ENCODE results near the gene PSMB1.
"Not testable (repeated sequence)": the region's sequence is repeated elsewhere in the genome, so short reads cannot be mapped to it uniquely, and the experiment has no call there.

The PSMB1 gene

GRCh38 chr6:170509723-170510018 is 43.4 kb downstream of the PSMB1 start:
- Histone ChIP-seq H3K4me2 (no peak overlapping the region), H3K27ac (no peak overlapping the region), H4K20me1 (ENCODE audit: insufficient read depth) (no peaks in the 10 kb centered on the region), H3K4me1 (ENCODE audit: low read depth, poor library complexity, severe bottlenecking) (no peaks in the 10 kb centered on the region), H2AFZ (ENCODE audit: low read depth) (no peak overlapping the region), H3K9ac (no peak overlapping the region), H3K36me3 (ENCODE audit: insufficient read depth) (no peaks in the 10 kb centered on the region), H3K27me3 (ENCODE audit: insufficient read depth, low read depth) (no peaks in the 10 kb centered on the region), H3K4me3 (IDR thresholded peaks at IDR 0.05; ENCODE audit: insufficient read depth, low read depth, low read length) (no peak overlapping the region), H3K79me2 (ENCODE audit: insufficient read depth, low read depth) (no peaks in the 10 kb centered on the region)
- no peak for TF ChIP-seq CTCF (conservative IDR thresholded peaks at IDR 0.05; ENCODE audit: low read depth, low read length)

GRCh38 chr6:170508892-170509722 is 44.0 kb downstream of the PSMB1 start:
- H3K9ac ChIP-seq; H4K20me1 ChIP-seq (ENCODE audit: insufficient read depth); H2AFZ ChIP-seq (ENCODE audit: low read depth); H3K27ac ChIP-seq; H3K4me3 ChIP-seq (IDR thresholded peaks at IDR 0.05; ENCODE audit: insufficient read depth, low read depth, low read length); H3K27me3 ChIP-seq (ENCODE audit: insufficient read depth, low read depth); H3K4me2 ChIP-seq; H3K36me3 ChIP-seq (ENCODE audit: insufficient read depth); H3K79me2 ChIP-seq (ENCODE audit: insufficient read depth, low read depth); H3K4me1 ChIP-seq (ENCODE audit: low read depth, poor library complexity, severe bottlenecking): not testable (repeated sequence)

- not testable (repeated sequence) for H3K4me2 ChIP-seq; H3K27me3 ChIP-seq (ENCODE audit: insufficient read depth, low read depth); H3K9ac ChIP-seq; H3K79me2 ChIP-seq (ENCODE audit: insufficient read depth, low read depth); H2AFZ ChIP-seq (ENCODE audit: low read depth); H3K36me3 ChIP-seq (ENCODE audit: insufficient read depth); H4K20me1 ChIP-seq (ENCODE audit: insufficient read depth); H3K4me3 ChIP-seq (IDR thresholded peaks at IDR 0.05; ENCODE audit: insufficient read depth, low read depth, low read length); H3K27ac ChIP-seq; H3K4me1 ChIP-seq (ENCODE audit: low read depth, poor library complexity, severe bottlenecking)
Observed at GRCh38 chr6:170508275-170508674, 44.8 kb downstream of the PSMB1 start.

GRCh38 chr6:170507728-170508127 is 45.4 kb downstream of the PSMB1 start:
- H3K9ac ChIP-seq, H3K27ac ChIP-seq: not testable (repeated sequence)

GRCh38 chr6:170506446-170506845 is 46.7 kb downstream of the PSMB1 start:
- H3K36me3 ChIP-seq (ENCODE audit: insufficient read depth), result no peaks in the 10 kb centered on the region
- H3K4me2 ChIP-seq, result no peak overlapping the region
- no peaks in the 10 kb centered on the region for H3K27me3 ChIP-seq (ENCODE audit: insufficient read depth, low read depth)
- no peak for TF ChIP-seq CTCF (conservative IDR thresholded peaks at IDR 0.05; ENCODE audit: low read depth, low read length)
- no peaks in the 10 kb centered on the region for H3K4me1 ChIP-seq (ENCODE audit: low read depth, poor library complexity, severe bottlenecking)
- no peak overlapping the region for H2AFZ ChIP-seq (ENCODE audit: low read depth)
- no peak overlapping the region for H3K9ac ChIP-seq
- no peaks in the 10 kb centered on the region for H4K20me1 ChIP-seq (ENCODE audit: insufficient read depth)
- H3K79me2 ChIP-seq (ENCODE audit: insufficient read depth, low read depth), result no peaks in the 10 kb centered on the region
- H3K27ac ChIP-seq, result no peak overlapping the region
- no peak overlapping the region for H3K4me3 ChIP-seq (IDR thresholded peaks at IDR 0.05; ENCODE audit: insufficient read depth, low read depth, low read length)

More at GRCh38 chr6:170507728-170508127, 45.4 kb downstream of the PSMB1 start:
- not testable (repeated sequence) for H2AFZ ChIP-seq (ENCODE audit: low read depth); H3K79me2 ChIP-seq (ENCODE audit: insufficient read depth, low read depth); H3K4me1 ChIP-seq (ENCODE audit: low read depth, poor library complexity, severe bottlenecking); H4K20me1 ChIP-seq (ENCODE audit: insufficient read depth); H3K4me2 ChIP-seq; H3K36me3 ChIP-seq (ENCODE audit: insufficient read depth); H3K27me3 ChIP-seq (ENCODE audit: insufficient read depth, low read depth); H3K4me3 ChIP-seq (IDR thresholded peaks at IDR 0.05; ENCODE audit: insufficient read depth, low read depth, low read length)

GRCh38 chr6:170505306-170505705 is 47.8 kb downstream of the PSMB1 start:
- no peaks in the 10 kb centered on the region for H3K36me3 ChIP-seq (ENCODE audit: insufficient read depth)
- H3K27me3 ChIP-seq (ENCODE audit: insufficient read depth, low read depth), result no peaks in the 10 kb centered on the region
- no peak for TF ChIP-seq CTCF (conservative IDR thresholded peaks at IDR 0.05; ENCODE audit: low read depth, low read length)
- H3K27ac ChIP-seq, result no peak overlapping the region
- no peak overlapping the region for H2AFZ ChIP-seq (ENCODE audit: low read depth)
- no peaks in the 10 kb centered on the region for H4K20me1 ChIP-seq (ENCODE audit: insufficient read depth)
- no peaks in the 10 kb centered on the region for H3K79me2 ChIP-seq (ENCODE audit: insufficient read depth, low read depth)
- H3K4me1 ChIP-seq (ENCODE audit: low read depth, poor library complexity, severe bottlenecking), result no peaks in the 10 kb centered on the region
- no peak overlapping the region for H3K4me2 ChIP-seq
- H3K4me3 ChIP-seq (IDR thresholded peaks at IDR 0.05; ENCODE audit: insufficient read depth, low read depth, low read length), result no peak overlapping the region
- H3K9ac ChIP-seq, result no peak overlapping the region
